Osteoblast (primary cell): ENCODE results near the gene PDZRN3. TPM values are rescaled to one million over a fixed set of nuclear protein-coding genes. Genes with fewer than 3 reads are reported as not detected.

Source experiments
- DNase-seq: peaks from one replicate; pipeline ENCODE4 v3.0.0; 2011; ENCODE audit warnings: low spot score, mixed read lengths; ENCODE audit not compliant: insufficient read length; ENCODE audit errors: missing footprints
- H2AFZ ChIP-seq: 2 replicates; pipeline ENCODE4 v1.6.0; 2011; ENCODE audit warnings: mild to moderate bottlenecking, low read length
- H3K27ac ChIP-seq: 2 replicates; pipeline ENCODE4 v1.5.1; 2011; ENCODE audit warnings: mild to moderate bottlenecking, low read depth, low read length, moderate library complexity
- H3K27me3 ChIP-seq: 2 replicates; pipeline ENCODE4 v1.6.0; 2012; ENCODE audit warnings: mild to moderate bottlenecking, control low read depth, inconsistent platforms, low read length, moderate library complexity; ENCODE audit not compliant: insufficient read depth
- H3K36me3 ChIP-seq: 2 replicates; pipeline ENCODE4 v1.5.1; 2011; ENCODE audit warnings: mild to moderate bottlenecking, low read length, control low read depth, moderate library complexity; ENCODE audit not compliant: insufficient read depth
- H3K4me1 ChIP-seq: 2 replicates; pipeline ENCODE4 v1.5.1; 2011; ENCODE audit warnings: mild to moderate bottlenecking, low read length, control low read depth, moderate library complexity; ENCODE audit not compliant: insufficient read depth
- H3K4me2 ChIP-seq: 2 replicates; pipeline ENCODE4 v1.6.0; 2011; ENCODE audit warnings: mild to moderate bottlenecking, low read length; ENCODE audit not compliant: insufficient read depth
- H3K4me3 ChIP-seq: fragments of 200-600 bp; sonication (generic); 3 replicates; pipeline ENCODE4 v1.5.1; 2012; ENCODE audit warnings: mild to moderate bottlenecking, low read length, inconsistent platforms; ENCODE audit not compliant: insufficient read depth
- H3K79me2 ChIP-seq: 2 replicates; pipeline ENCODE4 v1.6.0; 2012; ENCODE audit warnings: mild to moderate bottlenecking, low read length, control low read depth, inconsistent platforms; ENCODE audit not compliant: insufficient read depth
- H3K9me3 ChIP-seq: 2 replicates; pipeline ENCODE4 v1.5.1; 2011; ENCODE audit warnings: low read depth, low read length, control low read depth
- H4K20me1 ChIP-seq: 2 replicates; pipeline ENCODE4 v1.6.0; 2012; ENCODE audit warnings: mild to moderate bottlenecking, low read length, control low read depth; ENCODE audit not compliant: insufficient read depth
- total RNA-seq: library from RNA; depleted of rRNA; stranded (reverse); fragments of >200 nt; gene quantifications from 2 replicates; pipeline ENCODE4 v1.2.3, GENCODE V29; 2012
- TF ChIP-seq, protein P1 (sequence below): IDR thresholded peaks from 2 replicates; pipeline ENCODE4 v1.5.1; 2011; ENCODE audit warnings: mild to moderate bottlenecking, low read depth, low read length, moderate library complexity; ENCODE audit errors: extremely low read depth

Gene PDZRN3
- total RNA-seq, 1 donor, result 26.4 TPM

DNA sequence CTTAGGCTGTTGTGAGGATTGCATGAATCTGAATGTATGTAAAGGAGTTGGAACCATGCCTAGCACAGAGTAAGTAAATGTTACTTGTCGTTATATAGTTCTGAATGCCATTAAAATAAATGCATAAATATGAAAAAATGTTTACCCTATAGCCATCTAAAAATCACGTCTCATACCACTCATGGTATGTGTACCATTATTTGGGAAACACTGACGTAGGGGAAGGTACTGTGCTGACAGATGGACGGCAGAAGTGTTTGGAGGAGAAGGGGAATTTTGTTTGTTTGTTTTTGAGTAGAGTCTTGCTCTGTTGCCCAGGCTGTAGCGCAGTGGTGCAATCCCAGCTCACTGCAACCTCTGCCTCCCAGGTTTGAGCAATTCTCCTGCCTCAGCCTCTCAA lies 30.5 kb upstream of the PDZRN3 start:
- no peak overlapping the region for H3K27ac ChIP-seq
- no peak overlapping the region for H3K4me3 ChIP-seq
- no peaks in the 10 kb centered on the region for H4K20me1 ChIP-seq
- H3K4me2 ChIP-seq, result no peak overlapping the region
- H3K79me2 ChIP-seq, result no peaks in the 10 kb centered on the region
- H3K36me3 ChIP-seq, result no peaks in the 10 kb centered on the region
- H3K4me1 ChIP-seq, result peaks cover 9% of the 10 kb centered on the region
- no peak overlapping the region for H2AFZ ChIP-seq
- no peak for DNase-seq
- TF ChIP-seq, protein P1, sequence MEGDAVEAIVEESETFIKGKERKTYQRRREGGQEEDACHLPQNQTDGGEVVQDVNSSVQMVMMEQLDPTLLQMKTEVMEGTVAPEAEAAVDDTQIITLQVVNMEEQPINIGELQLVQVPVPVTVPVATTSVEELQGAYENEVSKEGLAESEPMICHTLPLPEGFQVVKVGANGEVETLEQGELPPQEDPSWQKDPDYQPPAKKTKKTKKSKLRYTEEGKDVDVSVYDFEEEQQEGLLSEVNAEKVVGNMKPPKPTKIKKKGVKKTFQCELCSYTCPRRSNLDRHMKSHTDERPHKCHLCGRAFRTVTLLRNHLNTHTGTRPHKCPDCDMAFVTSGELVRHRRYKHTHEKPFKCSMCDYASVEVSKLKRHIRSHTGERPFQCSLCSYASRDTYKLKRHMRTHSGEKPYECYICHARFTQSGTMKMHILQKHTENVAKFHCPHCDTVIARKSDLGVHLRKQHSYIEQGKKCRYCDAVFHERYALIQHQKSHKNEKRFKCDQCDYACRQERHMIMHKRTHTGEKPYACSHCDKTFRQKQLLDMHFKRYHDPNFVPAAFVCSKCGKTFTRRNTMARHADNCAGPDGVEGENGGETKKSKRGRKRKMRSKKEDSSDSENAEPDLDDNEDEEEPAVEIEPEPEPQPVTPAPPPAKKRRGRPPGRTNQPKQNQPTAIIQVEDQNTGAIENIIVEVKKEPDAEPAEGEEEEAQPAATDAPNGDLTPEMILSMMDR, result no peak
- no peaks in the 10 kb centered on the region for H3K27me3 ChIP-seq
- H3K9me3 ChIP-seq, result no peaks in the 10 kb centered on the region

DNA sequence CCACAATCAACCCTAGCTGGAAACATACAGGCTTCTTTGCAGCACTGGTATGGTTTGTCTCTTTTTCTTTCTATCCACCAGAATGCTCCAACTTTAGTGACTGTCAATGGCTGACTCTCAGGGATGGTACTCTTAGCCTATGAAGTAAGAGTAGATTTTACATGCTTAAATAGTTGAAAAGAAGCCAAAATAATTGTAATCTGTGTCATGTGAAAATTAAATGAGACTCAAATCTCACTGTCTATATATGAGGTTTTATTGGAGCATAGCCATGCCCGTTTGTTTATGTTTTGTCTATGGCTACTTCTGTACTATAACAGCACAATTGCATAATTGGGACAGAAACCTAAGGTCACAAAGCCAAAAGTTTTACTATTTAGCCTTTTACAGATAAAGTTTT lies 29.1 kb upstream of the PDZRN3 start:
- H4K20me1 ChIP-seq, result no peaks in the 10 kb centered on the region
- TF ChIP-seq, protein P1, result no peak

DNA sequence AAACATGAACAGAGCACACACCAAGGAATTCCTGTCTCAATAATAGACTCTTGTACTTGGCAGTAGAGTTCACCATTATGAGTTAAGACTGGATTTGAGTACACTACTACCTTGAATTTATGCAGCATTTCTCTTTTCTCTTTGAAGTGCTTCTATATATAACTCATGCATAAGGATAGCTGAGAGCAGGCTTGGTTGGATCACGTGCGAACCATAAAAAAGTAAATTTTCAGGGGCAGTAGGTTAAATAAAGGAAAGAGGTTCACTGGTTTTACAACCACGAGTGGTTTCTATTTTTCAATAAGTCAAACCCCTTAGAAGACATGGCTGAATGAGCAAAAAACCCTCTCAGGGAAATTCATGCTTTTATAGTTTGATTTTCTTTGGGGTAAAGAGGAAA lies 28.6 kb upstream of the PDZRN3 start:
- no peaks in the 10 kb centered on the region for H3K36me3 ChIP-seq
- no peak for DNase-seq
- no peak overlapping the region for H3K4me3 ChIP-seq
- no peaks in the 10 kb centered on the region for H3K27me3 ChIP-seq
- no peak overlapping the region for H3K4me2 ChIP-seq
- no peak overlapping the region for H2AFZ ChIP-seq
- TF ChIP-seq, protein P1, result no peak
- no peaks in the 10 kb centered on the region for H3K9me3 ChIP-seq
- H3K4me1 ChIP-seq, result peaks cover 9% of the 10 kb centered on the region
- no peak overlapping the region for H3K27ac ChIP-seq
- no peaks in the 10 kb centered on the region for H4K20me1 ChIP-seq
- no peaks in the 10 kb centered on the region for H3K79me2 ChIP-seq

More for the DNA sequence above, 29.1 kb upstream of the PDZRN3 start:
- Histone ChIP-seq H3K4me3 (no peak overlapping the region), H3K79me2 (no peaks in the 10 kb centered on the region), H3K9me3 (no peaks in the 10 kb centered on the region), H3K4me1 (peaks cover 9% of the 10 kb centered on the region), H3K27me3 (no peaks in the 10 kb centered on the region), H2AFZ (no peak overlapping the region), H3K4me2 (no peak overlapping the region), H3K36me3 (no peaks in the 10 kb centered on the region), H3K27ac (no peak overlapping the region)
- no peak for DNase-seq

DNA sequence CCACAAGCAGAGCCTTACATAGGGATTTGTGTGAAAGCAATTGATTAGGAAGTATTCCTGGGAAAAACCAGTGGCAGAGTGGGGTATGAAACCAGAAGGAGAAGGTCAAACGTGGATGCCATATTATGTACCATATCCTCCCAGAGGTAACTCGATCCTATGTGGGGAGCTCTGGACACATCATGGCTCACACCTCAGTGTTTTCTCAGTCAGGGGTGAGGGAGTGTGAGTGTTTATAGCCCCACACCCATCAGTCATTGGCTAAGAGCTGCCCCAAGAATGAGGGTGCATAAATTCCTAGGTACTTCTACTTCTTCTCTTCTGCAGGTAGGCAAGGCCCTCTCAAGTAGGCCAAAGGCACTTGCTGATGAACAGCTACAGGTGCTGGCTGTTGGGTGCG lies 28.2 kb upstream of the PDZRN3 start:
- Histone ChIP-seq H3K9me3 (no peaks in the 10 kb centered on the region), H3K4me3 (no peak overlapping the region), H3K79me2 (no peaks in the 10 kb centered on the region), H4K20me1 (no peaks in the 10 kb centered on the region), H3K4me1 (peaks cover 9% of the 10 kb centered on the region), H3K36me3 (no peaks in the 10 kb centered on the region), H3K27me3 (no peaks in the 10 kb centered on the region), H2AFZ (no peak overlapping the region), H3K27ac (no peak overlapping the region), H3K4me2 (no peak overlapping the region)
- TF ChIP-seq, protein P1, result no peak
- no peak for DNase-seq
